Measurements from ENCODE around the gene MTAP.

- TF ChIP-seq EZH2phosphoT487 (IDR thresholded peaks at IDR 0.05; ENCODE audit: insufficient read depth, low read depth): no peak
- no peak for TF ChIP-seq EZH2 (IDR thresholded peaks at IDR 0.05; ENCODE audit: insufficient read depth, poor library complexity, severe bottlenecking)
Measured at GRCh38 chr9:21825637-21826036, 23.2 kb downstream of the MTAP start.
